GM15510 (cell line): ENCODE results near the gene LSAMP.

ENCODE experiments used
- POLR2A ChIP-seq: IDR thresholded peaks from 3 replicates; pipeline ENCODE4 v1.6.1; 2011; ENCODE audit warnings: borderline replicate concordance; ENCODE audit not compliant: insufficient read length; ENCODE audit errors: extremely low read depth

Gene LSAMP

GRCh38 chr3:115891006-115891636 lies 554.2 kb downstream of the LSAMP start:
- no peak for TF ChIP-seq POLR2A

GRCh38 chr3:115890579-115890978 lies 554.7 kb downstream of the LSAMP start:
- TF ChIP-seq POLR2A: no peak

- no peak for TF ChIP-seq POLR2A
These were observed 559.7 kb downstream of the LSAMP start for GRCh38 chr3:115885621-115886020.

- TF ChIP-seq POLR2A: no peak
These were observed 567.7 kb downstream of the LSAMP start for GRCh38 chr3:115877615-115877899.

- no peak for TF ChIP-seq POLR2A
These were observed 568.2 kb downstream of the LSAMP start for GRCh38 chr3:115876876-115877614.

- TF ChIP-seq POLR2A: no peak
These were observed 569.8 kb downstream of the LSAMP start for GRCh38 chr3:115875460-115875859.

- TF ChIP-seq POLR2A: no peak
These were observed 573.6 kb downstream of the LSAMP start for GRCh38 chr3:115871735-115872134.

GRCh38 chr3:115864911-115865310 lies 580.4 kb downstream of the LSAMP start:
- TF ChIP-seq POLR2A: no peak

- TF ChIP-seq POLR2A: no peak
These were observed 582.4 kb downstream of the LSAMP start for GRCh38 chr3:115862849-115863248.

- TF ChIP-seq POLR2A: no peak
These were observed 583.2 kb downstream of the LSAMP start for GRCh38 chr3:115862099-115862498.

GRCh38 chr3:115861166-115861733 lies 584.0 kb downstream of the LSAMP start:
- TF ChIP-seq POLR2A: no peak

- no peak for TF ChIP-seq POLR2A
These were observed 584.5 kb downstream of the LSAMP start for GRCh38 chr3:115860766-115861165.

- no peak for TF ChIP-seq POLR2A
These were observed 586.1 kb downstream of the LSAMP start for GRCh38 chr3:115859002-115859807.

- no peak for TF ChIP-seq POLR2A
These were observed 587.7 kb downstream of the LSAMP start for GRCh38 chr3:115857518-115858136.

GRCh38 chr3:115855911-115856310 lies 589.4 kb downstream of the LSAMP start:
- TF ChIP-seq POLR2A: no peak

- TF ChIP-seq POLR2A: no peak
These were observed 592.2 kb downstream of the LSAMP start for GRCh38 chr3:115853104-115853503.

GRCh38 chr3:115852278-115852677 lies 593.0 kb downstream of the LSAMP start:
- no peak for TF ChIP-seq POLR2A
